HepG2 (cell line): ENCODE data around the gene METTL23. TPM values are rescaled to one million over a fixed set of nuclear protein-coding genes. Genes with fewer than 3 reads are reported as not detected.

Source experiments
- ATF2 ChIP-seq: sonication (generic); formaldehyde crosslinking; IDR thresholded peaks from 2 replicates; pipeline ENCODE4 v1.4.0; 2020; ENCODE audit warnings: missing genetic modification reagents
- DMAP1 ChIP-seq: IDR thresholded peaks from 2 replicates; pipeline ENCODE4 v1.6.1; 2016
- KDM2A ChIP-seq: sonication (generic); formaldehyde crosslinking; IDR thresholded peaks from 2 replicates; pipeline ENCODE4 v1.4.0; 2020; ENCODE audit warnings: low read depth, missing genetic modification reagents, borderline replicate concordance
- MTF2 ChIP-seq: sonication (generic); formaldehyde crosslinking; IDR thresholded peaks from 2 replicates; pipeline ENCODE4 v1.5.0; 2020; ENCODE audit warnings: missing genetic modification reagents, borderline replicate concordance
- POGZ ChIP-seq: sonication (generic); formaldehyde crosslinking; IDR thresholded peaks from 2 replicates; pipeline ENCODE4 v1.4.0; 2020; ENCODE audit warnings: mild to moderate bottlenecking, missing genetic modification reagents
- SATB2 ChIP-seq: sonication (generic); formaldehyde crosslinking; IDR thresholded peaks from 2 replicates; pipeline ENCODE4 v1.5.0; 2020; ENCODE audit warnings: missing genetic modification reagents
- SP1 ChIP-seq, 2 experiments: fragments of 450-650 bp in 1 of 2; sonication (generic) in 1 of 2; formaldehyde crosslinking in 1 of 2; IDR thresholded peaks; 2 replicates each; pipeline versions ENCODE4 v1.4.0 to v1.6.1; 2016 to 2020; ENCODE audit warnings: missing genetic modification reagents in 1 of 2
- TEAD3 ChIP-seq: optimal IDR thresholded peaks from 2 replicates; pipeline ENCODE3; 2016; ENCODE audit warnings: borderline replicate concordance
- TEF ChIP-seq: sonication (generic); formaldehyde crosslinking; IDR thresholded peaks from 2 replicates; pipeline ENCODE4 v1.5.0; 2020; ENCODE audit warnings: missing genetic modification reagents
- THAP7 ChIP-seq: sonication (generic); formaldehyde crosslinking; IDR thresholded peaks from 2 replicates; pipeline ENCODE4 v1.8.1; 2023; ENCODE audit warnings: mild to moderate bottlenecking, missing genetic modification reagents
- TIGD3 ChIP-seq: sonication (generic); formaldehyde crosslinking; IDR thresholded peaks from 2 replicates; pipeline ENCODE4 v1.5.1; 2020; ENCODE audit warnings: mild to moderate bottlenecking, missing genetic modification reagents, borderline replicate concordance
- ZBTB40 ChIP-seq, 2 experiments: fragments of 450-650 bp in 1 of 2; sonication (generic) in 1 of 2; formaldehyde crosslinking in 1 of 2; IDR thresholded peaks; 2 replicates each; pipeline versions ENCODE4 v1.6.1 to v1.8.0; 2016 to 2022; ENCODE audit warnings: antibody characterized with exemption in 1 of 2, mild to moderate bottlenecking in 1 of 2, missing genetic modification reagents in 1 of 2
- ZFP36L2 ChIP-seq: sonication (generic); formaldehyde crosslinking; IDR thresholded peaks from 2 replicates; pipeline ENCODE4 v1.4.0; 2020; ENCODE audit warnings: missing genetic modification reagents
- ZNF747 ChIP-seq: sonication (generic); formaldehyde crosslinking; IDR thresholded peaks from 2 replicates; pipeline ENCODE4 v1.8.1; 2023; ENCODE audit warnings: missing genetic modification reagents, mild to moderate bottlenecking, borderline replicate concordance
- polyA plus RNA-seq, 8 experiments: library from polyadenylated mRNA; depleted of rRNA in 3 of 8; stranded (reverse) in 7 of 8; unstranded in 1 of 8; fragments of >200 nt; fragmentation: Illumina TruSeq in 4 of 8; extraction: Trizol in 4 of 8; gene quantifications; 2 replicates each; pipeline versions ENCODE4 v1.2.1 to v1.2.3, GENCODE V29; 2011 to 2016; ENCODE audit warnings: low read depth in 4 of 8, missing spikeins in 1 of 8, mixed read lengths in 1 of 8; ENCODE audit not compliant: insufficient read depth in 1 of 8
- total RNA-seq, 5 experiments: library from RNA; depleted of rRNA; stranded (reverse); fragments of >200 nt; fragmentation: Illumina TruSeq; extraction: Trizol; gene quantifications; 2 replicates each; pipeline ENCODE4 v1.2.3, GENCODE V29; 2016; ENCODE audit warnings: low read depth in 1 of 5

Gene METTL23
- total and polyA plus RNA-seq, 2 of the 13 experiments (the other 11 are each of a cell fraction or from before 2014, with no cell fraction given): 39.9 to 104 TPM

GRCh38 chr17:76726231-76726775 is 336 bp upstream of the METTL23 start, which contains the start of gene JMJD6 (continued):
- TF ChIP-seq TEAD3 (CRISPR knock-in tag) (peak; percentile 19), THAP7 (CRISPR knock-in tag) (peak; percentile 100), ZBTB40 (IDR thresholded peaks at IDR 0.05) (no peak), ZBTB40 (CRISPR knock-in tag; IDR thresholded peaks at IDR 0.05) (peak; percentile 54; the same call in 1 of the 2 replicates), ZNF747 (CRISPR knock-in tag) (peak; percentile 96), POGZ (CRISPR knock-in tag) (0 out of 2 replicates have a peak, but pooled peaks have one; percentile 4), ZFP36L2 (peak; percentile 11; the same call in 1 of the 2 replicates), SP1 (IDR thresholded peaks at IDR 0.05) (no peak), SP1 (CRISPR knock-in tag; IDR thresholded peaks at IDR 0.05) (peak; percentile 89), KDM2A (peak; percentile 74; the same call in 1 of the 2 replicates), TEF (no peak), DMAP1 (peak; percentile 82), SATB2 (CRISPR knock-in tag) (0 out of 2 replicates have a peak, but pooled peaks have one; percentile 19), TIGD3 (CRISPR knock-in tag) (no peak; the same call in 1 of the 2 replicates), MTF2 (CRISPR knock-in tag) (0 out of 2 replicates have a peak, but pooled peaks have one; percentile 34), ATF2 (CRISPR knock-in tag) (no peak; the same call in 1 of the 2 replicates)
